ENCODE results near the gene CATSPERD. TPM values are rescaled to one million over a fixed set of nuclear protein-coding genes. Genes with fewer than 3 reads are reported as not detected.
"Not testable (repeated sequence)": the region's sequence is repeated elsewhere in the genome, so short reads cannot be mapped to it uniquely, and the experiment has no call there.

The CATSPERD gene
- total RNA-seq, 1 donor from 2014 or later, result not detected

DNA sequence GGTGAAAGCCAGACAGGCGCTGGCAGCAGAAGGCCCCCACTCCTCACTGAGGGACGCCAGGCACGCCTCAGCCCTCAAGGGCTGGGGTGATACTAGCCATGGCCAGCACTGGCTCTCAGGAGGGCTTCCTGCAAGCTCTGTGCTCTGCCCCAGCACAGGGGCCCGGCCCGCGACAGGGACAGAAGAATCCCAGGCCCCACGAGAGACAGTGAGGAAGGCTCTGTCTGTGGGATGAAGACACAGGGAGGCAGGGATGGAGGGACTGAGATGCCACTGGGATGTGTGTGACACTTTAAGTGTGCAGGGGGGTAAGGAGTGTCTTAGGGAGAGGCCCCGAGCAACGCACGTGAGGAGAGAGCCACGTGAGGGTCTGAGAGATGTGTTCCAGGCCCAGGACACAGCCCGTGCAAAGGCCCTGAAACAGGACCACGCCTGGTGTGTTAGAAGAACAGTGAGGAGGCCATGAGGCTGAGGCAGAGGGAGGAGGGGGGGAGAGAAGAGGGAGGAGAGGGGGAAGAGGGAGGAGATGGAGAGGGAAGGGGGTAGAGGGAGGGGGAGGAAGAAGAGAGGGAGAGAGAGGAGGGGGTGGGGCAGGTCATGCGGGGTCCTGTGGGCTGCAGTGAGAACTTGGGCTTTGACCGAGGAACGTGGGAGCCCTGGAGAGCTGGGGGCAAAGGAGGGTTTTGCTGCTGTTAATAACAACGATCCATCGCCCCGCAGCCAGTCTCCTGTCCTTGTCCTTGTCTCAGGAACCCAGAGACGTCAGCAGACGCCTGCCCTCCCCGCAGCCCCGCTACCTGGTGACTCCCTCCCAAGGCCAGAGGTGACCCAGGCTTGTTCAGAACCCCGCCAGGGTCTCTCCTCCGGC is 23.2 kb upstream of the CATSPERD start:
- no peak for DNase-seq (ENCODE audit: low read depth, low spot score)

DNA sequence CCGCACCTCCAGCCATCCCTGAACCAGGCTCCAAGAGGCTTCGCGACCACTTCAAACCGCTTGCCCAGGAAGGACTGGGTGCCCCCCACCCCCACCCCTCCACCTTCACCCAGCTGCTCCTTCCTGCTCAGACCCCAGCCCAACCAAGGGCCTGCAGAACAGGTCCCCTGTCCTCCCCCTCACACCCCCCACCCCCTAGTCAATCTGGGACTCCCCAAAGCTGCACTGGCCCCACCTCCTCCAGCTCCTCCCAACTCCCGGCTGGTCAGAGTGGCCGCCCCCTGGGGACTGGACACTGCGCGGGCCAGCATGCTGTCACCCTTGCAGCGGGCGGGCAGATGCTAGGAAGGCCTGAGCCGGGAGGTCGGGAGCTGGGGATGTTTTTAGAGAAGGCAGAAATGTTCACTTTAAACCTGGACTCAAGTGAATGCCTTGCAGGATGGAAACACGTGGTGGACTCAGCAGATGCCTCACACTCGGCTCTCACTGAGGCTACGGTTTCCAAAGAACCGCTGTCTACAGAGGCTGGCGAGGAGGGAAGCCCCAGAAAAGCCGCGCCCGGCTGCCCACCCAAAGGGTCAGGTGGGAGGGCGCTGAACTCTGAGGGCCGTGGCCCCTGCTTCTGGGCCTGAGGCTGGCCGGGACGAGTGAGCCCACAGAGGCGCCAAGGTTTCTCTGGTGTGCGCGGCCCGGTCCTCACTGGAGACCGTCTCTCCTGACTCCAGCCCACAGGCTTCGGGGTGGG is 22.4 kb upstream of the CATSPERD start:
- DNase-seq (ENCODE audit: low read depth, low spot score), result no peak

DNA sequence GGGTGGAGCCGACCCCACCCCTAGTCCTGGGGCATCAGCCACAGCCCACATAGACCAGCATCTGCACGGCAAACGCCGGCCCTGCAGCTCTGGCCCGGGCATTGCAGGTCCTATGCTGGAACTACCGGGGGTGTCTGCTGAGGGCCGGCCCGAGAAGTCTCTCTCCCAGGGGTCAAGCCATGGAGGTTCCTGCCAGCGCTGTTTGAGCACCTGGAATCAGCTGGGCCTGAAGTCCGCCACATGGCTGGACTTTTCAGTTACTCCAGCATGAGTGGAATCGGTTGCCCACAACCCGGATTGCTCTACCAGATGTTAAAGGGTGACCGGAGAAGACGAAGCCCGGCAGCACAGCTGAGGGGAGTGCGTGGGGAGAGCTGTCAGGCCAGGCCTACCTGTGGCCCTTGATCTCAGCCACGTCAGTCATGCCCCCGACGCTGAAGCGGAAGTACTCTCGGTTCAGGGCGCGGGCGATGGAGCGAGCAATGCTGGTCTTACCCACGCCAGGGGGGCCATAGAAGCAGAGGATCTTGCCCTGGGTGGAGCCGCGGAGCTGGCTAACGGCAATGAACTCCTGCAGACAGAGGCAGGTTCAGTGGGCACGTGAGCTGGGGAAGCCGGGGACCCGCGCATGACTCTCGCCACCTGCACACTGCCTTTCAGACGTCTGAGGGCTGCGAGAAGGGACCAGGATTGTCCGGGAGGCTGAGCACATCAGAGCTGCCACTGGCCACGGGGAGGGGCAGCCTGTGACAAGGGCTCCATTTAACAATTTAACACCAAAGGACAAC is 21.6 kb upstream of the CATSPERD start:
- DNase-seq (ENCODE audit: low read depth, low spot score), result no peak

DNA sequence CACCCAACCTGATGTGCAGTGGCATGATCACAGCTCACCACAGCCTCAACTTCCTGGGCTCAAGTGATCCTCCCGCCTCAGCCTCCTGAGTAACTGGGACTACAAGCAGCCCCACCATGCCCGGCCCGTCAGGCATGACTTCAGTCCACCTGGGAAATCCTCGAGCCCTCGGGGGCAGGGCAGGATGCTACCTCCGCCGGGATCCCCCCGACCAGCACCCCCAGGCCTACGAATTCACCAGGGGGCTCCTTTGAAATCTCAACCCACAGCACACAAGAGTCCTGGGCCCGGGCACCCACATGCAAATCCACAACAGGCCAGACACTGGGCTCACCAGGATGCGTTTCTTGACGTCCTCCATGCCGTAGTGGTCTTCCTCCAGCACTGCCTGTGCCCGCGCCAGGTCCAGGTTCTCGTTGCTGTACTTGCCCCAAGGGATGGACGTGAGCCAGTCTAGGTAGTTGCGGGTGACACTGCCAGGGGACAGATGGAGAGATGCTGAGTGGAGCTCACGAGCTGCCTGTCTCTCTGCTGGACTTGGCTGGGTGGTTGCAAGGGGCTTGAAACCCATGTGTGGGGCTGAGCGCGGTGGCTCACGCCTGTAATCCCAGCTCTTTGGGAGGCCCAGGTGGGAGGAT is 19.9 kb upstream of the CATSPERD start:
- DNase-seq (ENCODE audit: low read depth, low spot score), result no peak

DNA sequence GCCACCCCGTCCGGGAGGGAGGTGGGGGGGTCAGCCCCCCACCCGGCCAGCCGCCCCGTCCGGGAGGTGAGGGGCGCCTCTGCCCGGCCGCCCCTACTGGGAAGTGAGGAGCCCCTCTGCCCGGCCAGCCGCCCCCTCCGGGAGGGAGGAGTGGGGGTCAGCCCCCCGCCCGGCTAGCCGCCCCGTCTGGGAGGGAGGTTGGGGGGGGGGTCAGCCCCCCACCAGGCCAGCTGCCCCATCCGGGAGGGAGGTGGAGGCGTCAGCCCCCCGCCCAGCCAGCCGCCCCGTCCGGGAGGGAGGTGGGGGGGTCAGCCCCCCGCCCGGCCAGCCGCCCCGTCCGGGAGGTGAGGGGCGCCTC is 18.4 kb upstream of the CATSPERD start:
- not testable (repeated sequence) for DNase-seq (ENCODE audit: low read depth, low spot score)

DNA sequence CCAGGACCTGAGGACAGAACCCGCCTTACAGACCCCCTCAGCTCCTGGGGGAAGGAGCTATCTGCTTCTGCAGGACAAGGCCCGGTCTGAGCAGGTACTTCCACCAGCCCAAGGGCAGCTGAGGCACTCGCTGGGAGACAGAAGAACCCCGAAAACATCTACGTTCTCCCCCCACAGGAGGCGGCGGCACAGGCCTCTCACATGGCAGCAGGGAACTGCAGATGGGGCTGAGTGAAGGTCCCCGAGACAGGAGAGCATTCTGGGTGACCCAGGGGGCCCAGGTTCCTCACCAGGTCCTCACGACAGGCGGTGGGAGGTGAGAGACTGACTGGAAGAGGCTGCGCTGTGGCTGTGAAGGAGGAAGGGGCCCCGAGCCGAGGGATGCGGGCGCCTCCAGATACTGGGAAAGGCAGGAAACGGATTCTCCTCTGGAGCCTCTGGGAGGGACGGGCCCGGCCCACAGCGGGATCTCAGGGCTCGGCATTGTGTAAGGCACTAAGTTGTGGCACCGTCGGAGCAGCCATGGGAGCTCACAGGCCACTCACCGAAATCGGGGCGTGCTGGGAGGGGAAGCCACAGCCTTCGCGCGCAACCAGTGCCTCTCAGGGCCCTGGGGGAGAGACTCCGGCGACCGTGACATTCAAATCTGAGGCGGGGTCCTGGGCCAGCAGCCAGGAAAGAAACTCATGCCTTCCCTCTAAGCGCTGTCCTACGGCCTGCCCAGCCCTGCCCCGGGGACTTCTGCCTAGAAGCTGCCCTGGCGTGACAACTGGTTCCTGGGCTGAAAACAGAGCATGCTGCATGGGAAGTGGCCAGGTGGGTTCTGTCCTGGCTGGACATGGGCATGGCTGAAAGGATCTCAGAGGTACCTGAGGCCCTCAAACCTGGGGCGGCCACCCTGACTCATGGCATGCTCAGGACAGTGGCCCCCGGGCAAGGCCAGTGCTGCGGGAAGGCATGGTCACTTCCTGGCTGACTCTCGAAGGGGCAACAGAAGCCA is 16.3 kb upstream of the CATSPERD start:
- no peak for DNase-seq (ENCODE audit: low read depth, low spot score)

DNA sequence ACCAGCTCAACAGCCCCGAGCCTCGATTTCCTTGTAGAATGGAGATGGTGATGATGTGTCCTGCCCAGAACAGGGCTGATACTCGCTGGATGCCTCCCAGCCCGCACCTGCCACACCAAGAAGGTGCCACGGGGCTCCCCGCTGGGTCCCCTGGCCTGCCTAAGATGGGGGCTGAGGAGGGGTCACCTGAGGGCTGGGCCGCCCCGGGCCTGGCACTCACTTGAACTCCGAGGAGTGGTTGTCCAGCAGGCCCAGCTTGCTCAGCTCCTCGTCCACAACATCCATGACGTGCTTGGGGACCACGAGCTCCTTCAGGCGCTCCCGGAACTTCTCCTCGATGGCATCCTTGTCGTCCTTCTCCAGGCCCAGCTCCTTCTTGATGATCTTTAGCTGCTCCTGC is 14.9 kb upstream of the CATSPERD start:
- no peak for DNase-seq (ENCODE audit: low read depth, low spot score)

DNA sequence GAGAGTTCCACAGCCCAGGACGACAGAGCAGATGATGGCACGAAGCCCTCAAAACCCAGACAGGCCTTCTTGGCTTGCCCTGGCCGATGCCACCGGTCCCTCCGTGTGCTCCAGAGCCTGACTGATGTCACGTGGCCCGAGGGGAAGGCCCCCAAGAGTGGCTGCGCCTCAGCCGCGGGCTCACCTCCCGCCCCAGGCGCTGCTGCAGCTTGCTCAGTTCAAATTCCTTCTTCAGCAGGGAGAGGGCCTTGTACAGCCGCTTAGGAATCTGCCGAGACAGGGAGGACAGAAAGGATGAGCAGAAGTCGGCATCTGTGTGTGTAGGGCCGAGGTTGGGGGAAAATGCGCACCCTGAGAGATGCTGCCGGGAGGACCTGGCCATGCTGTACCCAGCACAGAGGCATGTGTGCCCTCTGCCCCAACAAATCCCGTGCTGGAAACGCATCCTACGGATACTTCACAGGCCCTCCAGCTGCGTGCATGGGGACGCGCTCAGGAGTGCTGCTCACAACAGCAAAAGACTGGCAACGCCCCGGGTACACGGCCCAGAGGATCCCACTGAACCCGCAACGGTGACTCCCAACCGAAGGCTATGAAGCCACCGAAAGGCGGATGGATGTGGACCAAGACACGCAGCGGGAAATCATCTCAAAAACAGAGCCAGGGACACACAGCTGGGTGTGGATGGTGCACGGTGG is 13.4 kb upstream of the CATSPERD start:
- DNase-seq (ENCODE audit: low read depth, low spot score), result no peak

DNA sequence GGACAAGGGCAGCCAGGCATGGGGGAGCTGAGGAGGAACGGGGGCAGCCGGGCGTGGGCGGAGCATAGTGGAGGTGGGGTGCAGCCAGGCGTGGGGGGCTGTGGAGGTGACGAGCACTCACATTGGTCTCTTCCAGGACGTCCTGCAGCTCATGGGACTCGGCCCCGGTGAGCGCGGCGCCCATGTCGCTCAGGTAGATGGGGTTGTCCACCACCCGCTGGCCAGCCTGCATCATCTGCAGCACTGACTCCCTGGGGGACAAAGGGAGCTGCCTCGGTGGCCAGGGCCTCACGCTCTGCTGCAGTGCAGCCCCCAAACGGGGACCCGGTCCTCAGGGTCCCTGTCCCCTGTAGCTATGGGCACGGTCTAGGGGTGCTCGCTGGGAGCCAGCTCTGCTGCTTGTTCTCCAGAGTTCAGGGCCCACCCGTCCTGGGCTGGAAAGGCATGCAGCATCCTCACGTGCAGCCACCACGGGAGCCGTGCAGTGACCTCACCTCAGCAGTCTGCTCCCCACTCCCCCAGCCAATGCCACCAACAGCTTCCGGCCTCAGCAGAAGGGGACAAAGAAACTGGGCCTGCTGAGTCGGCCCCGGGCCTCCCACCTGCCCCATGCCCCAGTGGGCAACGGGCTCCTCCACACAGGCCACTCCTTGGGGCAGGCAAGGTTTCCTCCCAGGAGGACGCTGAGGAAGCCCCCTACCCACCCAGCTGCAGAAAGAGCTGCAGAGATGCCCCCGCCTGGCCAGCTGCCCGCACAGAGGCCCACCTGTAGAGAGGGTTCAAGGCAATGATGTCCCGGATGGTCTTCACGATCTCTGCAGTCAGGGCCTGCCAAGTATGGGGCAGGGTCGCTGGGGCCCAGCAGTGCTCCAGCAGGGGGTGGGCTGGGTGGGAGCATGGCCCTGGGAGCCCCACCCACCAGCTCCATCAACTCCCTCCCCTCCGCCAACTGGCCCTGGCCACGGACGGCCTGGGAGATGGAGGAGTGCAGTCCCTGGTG is 12.6 kb upstream of the CATSPERD start:
- no peak for DNase-seq (ENCODE audit: low read depth, low spot score)

DNA sequence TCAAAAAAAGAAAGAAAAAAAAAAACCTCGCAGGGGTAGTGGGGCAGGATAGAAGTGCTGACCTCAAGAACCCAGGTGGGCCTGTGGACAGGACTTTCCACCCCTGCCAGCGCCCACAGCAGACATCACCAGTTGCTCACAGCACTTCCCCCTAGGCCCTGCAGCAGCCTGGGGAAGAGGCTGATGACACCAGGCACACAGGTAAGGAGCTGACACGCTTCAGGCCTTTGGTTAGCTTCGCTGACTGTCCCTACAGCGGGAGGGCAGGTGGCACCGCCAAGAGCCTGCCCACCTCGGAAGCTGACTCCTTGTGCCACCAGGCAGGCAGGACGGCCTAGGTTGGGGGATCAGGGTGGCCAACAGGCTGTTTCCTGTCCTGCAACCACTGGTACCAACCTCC is 9.4 kb upstream of the CATSPERD start:
- no peak for DNase-seq (ENCODE audit: low read depth, low spot score)

DNA sequence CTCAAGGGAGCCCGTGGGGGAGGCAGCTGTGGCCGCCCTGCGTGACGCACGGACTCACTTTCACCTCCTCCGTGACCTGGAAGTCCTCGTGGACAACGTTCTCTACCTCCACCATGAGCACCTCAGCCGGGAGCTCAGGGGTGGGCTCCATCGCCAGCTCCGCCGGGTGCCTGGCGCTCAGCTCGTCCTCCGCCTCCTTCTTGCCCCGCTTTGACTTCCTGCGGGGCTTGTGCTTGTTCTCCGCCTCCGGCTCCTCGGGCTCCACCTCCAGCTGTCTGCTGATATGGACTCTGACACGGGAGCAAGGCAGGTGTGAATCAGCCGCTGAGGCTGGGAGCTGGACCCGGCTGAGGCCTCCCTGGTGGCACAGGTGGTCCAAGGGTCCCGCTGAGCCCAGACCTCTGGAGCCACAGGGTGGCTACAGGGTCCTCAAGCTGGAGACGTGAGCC is 8.7 kb upstream of the CATSPERD start:
- DNase-seq (ENCODE audit: low read depth, low spot score), result no peak

DNA sequence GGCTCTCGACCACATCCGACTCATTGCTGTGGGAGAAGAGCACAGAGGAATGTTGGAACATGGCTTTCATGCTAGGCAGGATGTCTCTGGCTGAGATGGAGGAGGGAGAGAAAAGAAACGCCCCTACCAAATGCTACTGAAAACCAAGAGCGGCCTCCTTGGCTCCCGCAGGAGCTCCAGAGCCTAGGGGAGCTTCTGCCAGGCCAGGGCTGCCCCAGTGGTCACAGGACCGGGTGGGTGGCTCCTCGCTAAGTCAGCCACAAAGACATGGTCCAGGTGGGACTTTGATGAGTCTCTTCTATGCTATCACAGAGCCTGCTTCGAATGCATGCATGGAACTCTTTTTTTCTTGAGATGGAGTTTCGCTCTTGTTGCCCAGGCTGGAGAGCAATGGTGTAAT is 7.2 kb upstream of the CATSPERD start:
- DNase-seq (ENCODE audit: low read depth, low spot score), result no peak

DNA sequence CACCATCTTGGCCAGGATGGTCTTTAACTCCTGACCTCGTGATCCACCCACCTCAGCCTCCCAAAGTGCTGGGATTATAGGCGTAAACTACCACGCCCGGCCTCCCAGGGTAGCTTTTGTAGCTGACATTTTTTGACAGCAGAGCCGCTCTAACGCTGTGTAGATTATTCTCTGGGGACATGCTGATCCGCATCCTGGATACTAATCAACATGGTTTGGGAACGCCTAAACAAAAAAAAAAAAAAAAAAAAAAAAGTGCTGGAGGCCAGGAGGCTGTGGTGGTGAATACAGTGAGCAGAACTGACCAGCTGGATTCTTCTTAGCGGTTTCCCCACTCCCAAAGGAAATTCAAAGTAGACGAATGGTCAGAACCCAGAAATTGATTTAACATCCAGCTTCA is 5.6 kb upstream of the CATSPERD start:
- DNase-seq (ENCODE audit: low read depth, low spot score), result no peak

DNA sequence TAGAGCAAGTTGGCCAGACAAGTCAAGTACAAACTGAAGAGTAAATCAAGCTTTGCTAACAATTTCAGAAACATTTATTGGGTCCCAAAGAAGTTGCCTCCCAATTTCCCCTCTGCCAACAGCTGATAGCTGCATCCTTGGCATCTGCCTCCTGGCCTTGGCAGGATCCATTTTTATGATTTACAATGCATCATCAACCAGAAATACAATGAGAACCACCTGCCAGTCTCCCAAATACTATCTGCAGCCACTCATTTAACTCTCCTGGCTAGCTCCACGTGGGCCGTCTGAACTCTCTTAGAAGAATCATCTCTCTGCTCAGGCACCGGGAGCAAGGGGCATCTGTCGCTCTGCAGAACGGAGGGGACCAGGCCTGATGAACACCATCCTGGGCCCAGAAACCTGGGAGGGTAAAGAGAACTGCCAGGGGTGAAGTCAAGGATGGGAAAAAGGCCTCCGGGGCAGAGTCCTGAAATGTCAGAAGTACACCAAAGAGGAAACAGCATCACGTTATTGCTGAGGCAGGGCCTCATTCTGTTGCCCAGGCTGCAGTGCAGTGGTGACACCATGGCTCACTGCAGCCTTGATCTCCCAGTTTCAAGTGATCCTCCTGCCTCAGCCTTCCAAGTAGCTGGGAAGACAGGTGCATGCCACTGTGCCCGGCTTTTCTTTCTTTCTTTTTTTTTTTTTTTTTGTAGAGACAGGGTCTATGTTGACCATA is 3.1 kb upstream of the CATSPERD start:
- no peak for DNase-seq (ENCODE audit: low read depth, low spot score)

DNA sequence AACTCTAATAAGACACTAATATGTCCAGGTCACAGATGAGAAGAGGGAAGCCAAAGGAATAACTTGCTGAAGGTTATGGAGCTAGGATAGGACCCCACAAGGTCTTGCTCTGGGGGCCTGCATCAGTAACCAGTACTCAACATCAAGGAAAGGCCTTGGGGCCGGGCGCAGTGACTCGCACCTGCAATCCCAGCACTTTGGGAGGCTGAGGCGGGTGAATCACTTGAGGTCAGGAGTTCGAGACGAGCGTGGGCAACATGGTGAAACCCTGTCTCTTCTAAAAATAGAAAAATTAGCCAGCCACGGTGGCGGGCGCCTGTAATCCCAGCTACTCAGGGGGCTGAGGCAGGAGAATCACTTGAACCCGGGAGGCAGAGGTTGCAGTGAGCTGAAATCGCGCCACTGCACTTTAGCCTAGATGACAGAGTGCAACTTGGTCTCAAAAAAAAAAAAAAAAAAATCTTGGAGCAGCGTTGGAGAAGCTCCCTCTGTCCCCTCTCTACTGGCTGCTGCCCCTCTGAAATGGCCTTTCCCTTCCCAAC is 2.3 kb upstream of the CATSPERD start:
- no peak for DNase-seq (ENCODE audit: low read depth, low spot score)

DNA sequence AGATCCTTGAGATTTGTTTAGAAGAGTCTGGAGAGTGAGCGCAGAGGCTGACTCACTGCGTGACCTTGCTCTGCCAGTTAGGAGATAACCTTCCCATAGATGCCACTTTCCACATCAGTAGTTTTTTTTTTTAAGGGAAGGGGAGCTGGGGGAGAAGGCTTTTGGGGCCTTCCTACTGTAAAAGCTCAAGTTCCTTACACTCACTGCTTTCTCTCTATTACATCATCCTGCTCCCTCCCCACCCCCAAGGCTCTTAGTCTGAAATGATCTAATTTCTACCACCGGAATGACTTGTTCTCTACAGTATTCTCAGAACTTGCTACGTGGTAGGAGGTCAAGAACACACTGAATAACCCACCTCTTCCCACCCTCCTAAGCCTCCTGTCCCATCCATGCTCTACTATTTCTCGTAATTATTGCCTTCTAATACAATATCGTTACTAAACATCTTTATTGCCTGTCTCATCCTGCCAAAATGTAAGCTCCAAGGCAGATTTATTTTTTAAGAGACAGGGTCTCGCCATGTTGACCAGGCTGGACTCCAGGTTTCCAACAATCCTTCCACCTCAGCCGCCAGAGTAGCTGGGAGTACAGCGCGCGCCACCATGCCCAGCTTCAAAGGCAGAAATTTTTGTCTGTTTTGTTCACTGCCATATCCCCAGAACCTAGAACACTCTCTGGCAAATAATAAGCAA is 1.7 kb upstream of the CATSPERD start:
- DNase-seq (ENCODE audit: low read depth, low spot score), result no peak
